ENCODE measurements around the gene IL6ST.

- TF ChIP-seq EZH2 (IDR thresholded peaks at IDR 0.05; ENCODE audit: borderline replicate concordance) (no peak), CTCF (IDR thresholded peaks at IDR 0.05; ENCODE audit: poor library complexity) (no peak), EZH2phosphoT487 (IDR thresholded peaks at IDR 0.05; ENCODE audit: low read depth, severe bottlenecking, unreplicated experiment) (no peak)
Observed at GRCh38 chr5:55932700-55933099, 62.1 kb downstream of the IL6ST start.
